Muscle layer of colon (tissue), 2 donors: ENCODE data around the gene PCDHA3.
"Not testable (repeated sequence)": the region's sequence is repeated elsewhere in the genome, so short reads cannot be mapped to it uniquely, and the experiment has no call there.

Experiments
- H3K27ac ChIP-seq: one replicate; pipeline ENCODE4 v1.7.0; 2013; ENCODE audit warnings: low read depth, mild to moderate bottlenecking, low read length, moderate library complexity
- H3K27me3 ChIP-seq, 2 donors: one replicate each; pipeline ENCODE4 v1.7.0; 2013; ENCODE audit warnings: low read length in 2 of 2, mild to moderate bottlenecking in 2 of 2; ENCODE audit not compliant: insufficient read depth in 2 of 2, control insufficient read depth in 1 of 2
- H3K36me3 ChIP-seq: one replicate; pipeline ENCODE4 v1.7.0; 2013; ENCODE audit warnings: mild to moderate bottlenecking, low read length; ENCODE audit not compliant: insufficient read depth
- H3K4me1 ChIP-seq: one replicate; pipeline ENCODE4 v1.7.0; 2013; ENCODE audit warnings: mild to moderate bottlenecking, low read length; ENCODE audit not compliant: insufficient read depth
- H3K4me3 ChIP-seq, 2 donors: one replicate each; pipeline ENCODE4 v1.7.0; 2013; ENCODE audit warnings: low read length in 2 of 2, low read depth in 1 of 2, mild to moderate bottlenecking in 1 of 2, moderate library complexity in 1 of 2
- H3K9ac ChIP-seq: one replicate; pipeline ENCODE4 v1.7.0; 2013; ENCODE audit warnings: low read length
- H3K9me3 ChIP-seq: one replicate; pipeline ENCODE4 v1.7.0; 2013; ENCODE audit warnings: mild to moderate bottlenecking, low read length
- donor health status: abdominal sarcoma.
- donor health status: Adenocarcinoma of cecum.

The PCDHA3 gene

DNA sequence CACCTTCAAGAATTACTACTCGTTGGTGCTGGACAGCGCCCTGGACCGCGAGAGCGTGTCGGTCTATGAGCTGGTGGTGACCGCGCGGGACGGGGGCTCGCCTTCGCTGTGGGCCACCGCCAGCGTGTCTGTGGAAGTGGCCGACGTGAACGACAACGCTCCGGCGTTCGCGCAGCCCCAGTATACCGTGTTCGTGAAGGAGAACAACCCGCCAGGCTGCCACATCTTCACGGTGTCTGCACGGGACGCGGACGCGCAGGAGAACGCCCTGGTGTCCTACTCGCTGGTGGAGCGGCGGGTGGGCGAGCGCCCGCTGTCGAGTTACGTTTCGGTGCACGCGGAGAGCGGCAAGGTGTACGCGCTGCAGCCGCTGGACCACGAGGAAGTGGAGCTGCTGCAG is 22.1 kb downstream of the PCDHA3 start:
- not testable (repeated sequence) for H3K27me3 ChIP-seq, H3K36me3 ChIP-seq, H3K4me3 ChIP-seq, H3K27ac ChIP-seq, H3K9ac ChIP-seq, H3K4me1 ChIP-seq, H3K9me3 ChIP-seq

DNA sequence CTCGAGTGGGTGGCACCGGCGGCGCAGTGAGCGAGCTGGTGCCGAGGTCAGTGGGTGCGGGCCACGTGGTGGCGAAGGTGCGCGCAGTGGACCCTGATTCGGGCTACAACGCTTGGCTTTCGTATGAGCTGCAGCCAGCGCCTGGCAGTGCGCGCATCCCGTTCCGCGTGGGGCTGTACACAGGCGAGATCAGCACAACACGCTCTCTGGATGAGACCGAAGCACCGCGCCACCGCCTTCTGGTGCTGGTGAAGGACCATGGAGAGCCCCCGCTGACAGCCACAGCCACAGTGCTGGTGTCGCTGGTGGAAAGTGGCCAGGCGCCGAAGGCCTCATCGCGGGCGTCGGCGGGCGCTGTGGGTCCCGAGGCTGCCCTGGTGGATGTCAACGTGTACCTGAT is 22.6 kb downstream of the PCDHA3 start:
- Histone ChIP-seq H3K9ac (no peak overlapping the region), H3K9me3 (peaks cover 5% of the 10 kb centered on the region), H3K36me3 (no peaks in the 10 kb centered on the region), H3K27me3 (no peaks in the 10 kb centered on the region), H3K27ac (no peak overlapping the region), H3K4me1 (no peaks in the 10 kb centered on the region), H3K4me3 (no peak overlapping the region)

DNA sequence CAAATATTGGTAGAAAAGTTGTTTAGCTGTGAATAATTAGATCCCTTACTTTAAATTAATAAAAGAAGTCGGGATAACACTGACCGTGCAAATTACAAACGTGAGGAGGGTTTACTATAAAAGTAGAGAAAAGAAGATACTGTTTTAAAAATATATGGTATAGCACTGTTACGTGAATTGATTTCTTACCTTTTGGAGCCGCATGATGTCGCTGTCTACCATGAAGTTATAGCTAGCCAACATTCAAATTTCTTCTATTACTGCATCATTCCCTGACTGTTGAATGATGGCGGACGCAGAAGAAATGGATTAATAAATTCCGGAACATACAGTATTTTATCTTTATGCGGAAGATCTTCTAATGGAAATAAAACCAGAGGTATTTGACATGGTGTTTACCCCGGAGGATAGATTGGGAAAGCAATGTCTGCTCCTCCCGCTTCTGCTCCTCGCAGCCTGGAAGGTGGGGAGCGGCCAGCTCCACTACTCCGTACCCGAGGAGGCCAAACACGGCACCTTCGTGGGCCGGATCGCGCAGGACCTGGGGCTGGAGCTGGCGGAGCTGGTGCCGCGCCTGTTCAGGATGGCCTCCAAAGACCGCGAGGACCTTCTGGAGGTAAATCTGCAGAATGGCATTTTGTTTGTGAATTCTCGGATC is 27.0 kb downstream of the PCDHA3 start, which contains the start of gene PCDHA6:
Gene PCDHA6 (plus strand): TSS at position 257 of the 658 bp plus-strand sequence. CDS start 132 bp downstream, at position 389.
- Histone ChIP-seq H3K4me1 (no peaks in the 10 kb centered on the region), H3K27me3 (no peaks in the 10 kb centered on the region), H3K27ac (no peak within 1 kb of the TSS), H3K9ac (no peak within 1 kb of the TSS), H3K36me3 (no peaks in the 10 kb centered on the region), H3K4me3 (no peak within 1 kb of the TSS), H3K9me3 (peaks cover 6% of the 10 kb centered on the region)

DNA sequence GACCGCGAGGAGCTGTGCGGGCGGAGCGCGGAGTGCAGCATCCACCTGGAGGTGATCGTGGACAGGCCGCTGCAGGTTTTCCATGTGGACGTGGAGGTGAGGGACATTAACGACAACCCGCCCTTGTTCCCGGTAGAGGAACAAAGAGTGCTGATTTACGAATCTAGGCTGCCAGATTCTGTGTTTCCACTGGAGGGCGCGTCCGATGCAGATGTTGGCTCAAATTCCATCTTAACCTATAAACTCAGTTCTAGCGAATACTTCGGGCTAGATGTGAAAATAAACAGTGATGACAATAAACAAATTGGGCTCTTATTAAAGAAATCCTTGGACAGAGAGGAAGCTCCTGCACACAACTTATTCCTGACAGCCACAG is 27.5 kb downstream of the PCDHA3 start:
- H3K4me3 ChIP-seq = no peak overlapping the region
- no peaks in the 10 kb centered on the region for H3K27me3 ChIP-seq
- H3K27ac ChIP-seq = no peak overlapping the region
- no peaks in the 10 kb centered on the region for H3K36me3 ChIP-seq
- no peak overlapping the region for H3K9ac ChIP-seq
- H3K9me3 ChIP-seq = peaks cover 6% of the 10 kb centered on the region
- H3K4me1 ChIP-seq = no peaks in the 10 kb centered on the region

DNA sequence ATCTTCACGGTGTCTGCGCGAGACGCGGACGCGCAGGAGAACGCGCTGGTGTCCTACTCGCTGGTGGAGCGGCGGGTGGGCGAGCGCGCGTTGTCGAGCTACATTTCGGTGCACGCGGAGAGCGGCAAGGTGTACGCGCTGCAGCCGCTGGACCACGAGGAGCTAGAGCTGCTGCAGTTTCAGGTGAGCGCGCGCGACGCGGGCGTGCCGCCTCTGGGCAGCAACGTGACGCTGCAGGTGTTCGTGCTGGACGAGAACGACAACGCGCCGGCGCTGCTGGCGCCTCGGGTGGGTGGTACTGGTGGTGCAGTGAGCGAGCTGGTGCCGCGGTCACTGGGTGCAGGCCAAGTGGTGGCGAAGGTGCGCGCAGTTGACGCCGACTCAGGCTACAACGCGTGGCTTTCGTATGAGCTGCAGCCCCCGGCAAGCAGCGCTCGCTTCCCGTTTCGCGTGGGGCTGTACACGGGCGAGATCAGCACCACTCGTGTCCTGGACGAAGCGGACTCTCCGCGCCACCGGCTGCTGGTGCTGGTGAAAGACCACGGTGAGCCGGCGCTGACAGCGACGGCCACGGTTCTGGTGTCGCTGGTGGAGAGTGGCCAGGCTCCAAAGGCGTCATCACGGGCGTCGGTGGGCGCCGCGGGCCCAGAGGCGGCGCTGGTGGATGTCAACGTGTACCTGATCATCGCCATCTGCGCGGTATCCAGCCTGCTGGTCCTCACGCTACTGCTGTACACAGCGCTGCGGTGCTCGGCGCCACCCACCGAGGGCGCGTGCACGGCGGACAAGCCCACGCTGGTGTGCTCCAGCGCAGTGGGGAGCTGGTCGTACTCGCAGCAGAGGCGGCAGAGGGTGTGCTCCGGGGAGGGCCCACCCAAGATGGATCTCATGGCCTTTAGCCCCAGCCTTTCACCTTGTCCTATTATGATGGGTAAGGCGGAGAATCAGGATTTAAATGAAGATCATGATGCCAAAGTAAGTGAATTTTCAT is 28.9 kb downstream of the PCDHA3 start:
- H3K27me3 ChIP-seq, H3K36me3 ChIP-seq, H3K27ac ChIP-seq, H3K4me3 ChIP-seq, H3K9me3 ChIP-seq, H3K9ac ChIP-seq, H3K4me1 ChIP-seq: not testable (repeated sequence)

DNA sequence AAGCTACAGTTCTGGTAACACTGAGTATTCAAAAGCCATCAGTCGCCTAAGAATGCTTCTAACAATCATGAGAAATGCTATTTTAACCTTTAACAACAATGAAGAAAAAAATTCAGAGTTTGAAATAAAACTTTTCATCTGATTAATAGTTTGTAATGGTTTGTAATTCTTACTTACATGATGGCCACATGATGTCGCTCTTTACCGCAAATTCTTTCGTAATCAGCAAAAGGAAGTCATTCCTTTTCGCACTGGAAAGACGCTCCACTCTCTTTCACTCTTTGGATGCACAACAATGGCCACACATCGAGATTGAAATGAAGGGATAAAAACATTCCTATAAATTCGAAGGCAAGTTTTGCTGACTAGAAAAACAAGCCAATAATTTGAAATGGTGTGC is 33.1 kb downstream of the PCDHA3 start, which contains the start of gene PCDHA7:
Gene PCDHA7 (plus strand): TSS at position 277 of the 400 bp plus-strand sequence. CDS start 115 bp downstream, at position 392.
- no peaks in the 10 kb centered on the region for H3K36me3 ChIP-seq
- no peak within 1 kb of the TSS for H3K9ac ChIP-seq
- H3K27me3 ChIP-seq = no peaks in the 10 kb centered on the region
- no peak within 1 kb of the TSS for H3K4me3 ChIP-seq
- H3K4me1 ChIP-seq = no peaks in the 10 kb centered on the region
- H3K9me3 ChIP-seq = peaks cover 9% of the 10 kb centered on the region
- H3K27ac ChIP-seq = no peak within 1 kb of the TSS

DNA sequence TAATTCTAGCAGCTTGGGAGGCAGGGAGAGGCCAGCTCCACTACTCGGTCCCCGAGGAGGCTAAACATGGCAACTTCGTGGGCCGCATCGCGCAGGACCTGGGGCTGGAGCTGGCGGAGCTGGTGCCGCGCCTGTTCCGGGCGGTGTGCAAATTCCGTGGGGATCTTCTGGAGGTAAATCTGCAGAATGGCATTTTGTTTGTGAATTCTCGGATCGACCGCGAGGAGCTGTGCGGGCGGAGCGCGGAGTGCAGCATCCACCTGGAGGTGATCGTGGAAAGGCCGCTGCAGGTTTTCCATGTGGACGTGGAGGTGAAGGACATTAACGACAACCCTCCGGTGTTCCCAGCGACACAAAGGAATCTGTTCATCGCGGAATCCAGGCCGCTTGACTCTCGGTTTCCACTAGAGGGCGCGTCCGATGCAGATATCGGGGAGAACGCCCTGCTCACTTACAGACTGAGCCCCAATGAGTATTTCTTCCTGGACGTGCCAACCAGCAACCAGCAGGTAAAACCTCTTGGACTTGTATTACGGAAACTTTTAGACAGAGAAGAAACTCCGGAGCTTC is 33.7 kb downstream of the PCDHA3 start:
- H3K4me3 ChIP-seq = not testable (repeated sequence)

DNA sequence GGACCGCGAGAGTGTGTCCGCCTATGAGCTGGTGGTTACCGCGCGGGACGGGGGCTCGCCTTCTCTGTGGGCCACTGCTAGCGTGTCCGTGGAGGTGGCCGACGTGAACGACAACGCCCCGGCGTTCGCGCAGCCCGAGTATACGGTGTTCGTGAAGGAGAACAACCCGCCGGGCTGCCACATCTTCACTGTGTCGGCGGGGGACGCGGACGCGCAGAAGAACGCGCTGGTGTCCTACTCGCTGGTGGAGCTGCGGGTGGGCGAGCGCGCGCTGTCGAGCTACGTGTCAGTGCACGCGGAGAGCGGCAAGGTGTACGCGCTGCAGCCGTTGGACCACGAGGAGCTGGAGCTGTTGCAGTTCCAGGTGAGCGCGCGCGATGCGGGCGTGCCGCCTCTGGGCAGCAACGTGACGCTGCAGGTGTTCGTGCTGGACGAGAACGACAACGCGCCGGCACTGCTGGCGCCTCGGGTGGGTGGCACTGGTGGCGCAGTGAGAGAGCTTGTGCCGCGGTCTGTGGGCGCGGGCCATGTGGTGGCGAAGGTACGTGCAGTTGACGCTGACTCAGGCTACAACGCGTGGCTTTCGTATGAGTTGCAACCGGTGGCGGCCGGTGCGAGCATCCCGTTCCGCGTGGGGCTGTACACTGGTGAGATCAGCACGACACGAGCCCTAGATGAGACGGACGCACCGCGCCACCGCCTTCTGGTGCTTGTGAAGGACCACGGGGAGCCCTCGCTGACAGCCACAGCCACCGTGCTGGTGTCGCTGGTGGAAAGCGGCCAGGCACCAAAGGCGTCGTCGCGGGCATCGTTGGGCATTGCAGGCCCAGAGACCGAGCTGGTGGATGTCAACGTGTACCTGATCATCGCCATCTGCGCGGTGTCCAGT is 35.0 kb downstream of the PCDHA3 start:
- Histone ChIP-seq H3K4me1 (no peaks in the 10 kb centered on the region), H3K4me3 (no peak overlapping the region), H3K9me3 (peaks cover 9% of the 10 kb centered on the region), H3K27ac (no peak overlapping the region), H3K9ac (no peak overlapping the region), H3K36me3 (no peaks in the 10 kb centered on the region), H3K27me3 (no peaks in the 10 kb centered on the region)

More for the DNA sequence above, 33.7 kb downstream of the PCDHA3 start:
- H3K36me3 ChIP-seq, H3K9ac ChIP-seq, H3K27me3 ChIP-seq, H3K4me1 ChIP-seq, H3K9me3 ChIP-seq, H3K27ac ChIP-seq: not testable (repeated sequence)

DNA sequence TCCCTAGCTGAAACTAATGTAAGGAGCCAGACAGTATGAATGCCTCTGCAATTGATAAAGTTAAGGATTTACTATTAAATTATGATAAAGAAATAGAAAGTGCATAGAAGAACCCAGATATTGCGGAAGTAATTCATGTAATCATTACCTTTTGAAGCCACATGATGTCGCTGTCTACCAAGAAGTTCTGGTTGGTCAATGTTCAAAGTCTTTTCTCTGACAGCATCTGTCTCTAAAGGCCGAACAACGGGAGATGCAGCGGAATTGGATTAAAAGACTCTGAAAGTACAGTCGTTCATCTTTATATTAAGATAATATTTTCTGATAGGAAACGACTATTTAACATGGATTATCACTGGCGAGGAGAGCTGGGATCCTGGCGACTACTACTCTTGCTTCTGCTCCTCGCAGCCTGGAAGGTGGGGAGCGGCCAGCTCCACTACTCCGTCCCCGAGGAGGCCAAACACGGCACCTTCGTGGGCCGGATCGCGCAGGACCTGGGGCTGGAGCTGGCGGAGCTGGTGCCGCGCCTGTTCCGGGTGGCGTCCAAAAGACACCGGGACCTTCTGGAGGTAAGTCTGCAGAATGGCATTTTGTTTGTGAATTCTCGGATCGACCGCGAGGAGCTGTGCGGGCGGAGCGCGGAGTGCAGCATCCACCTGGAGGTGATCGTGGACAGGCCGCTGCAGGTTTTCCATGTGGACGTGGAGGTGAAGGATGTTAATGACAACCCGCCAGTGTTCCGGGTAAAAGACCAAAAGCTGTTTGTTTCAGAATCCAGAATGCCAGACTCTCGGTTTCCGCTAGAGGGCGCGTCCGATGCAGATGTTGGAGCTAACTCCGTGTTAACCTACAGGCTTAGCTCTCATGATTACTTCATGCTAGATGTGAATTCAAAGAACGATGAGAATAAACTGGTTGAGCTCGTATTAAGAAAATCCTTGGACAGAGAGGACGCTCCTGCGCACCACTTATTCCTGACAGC is 40.4 kb downstream of the PCDHA3 start, which contains the start of gene PCDHA8:
Gene PCDHA8 (plus strand): TSS at position 210 of the 985 bp plus-strand sequence. CDS start 135 bp downstream, at position 345.
- H3K4me1 ChIP-seq = no peaks in the 10 kb centered on the region
- H3K36me3 ChIP-seq = no peaks in the 10 kb centered on the region
- H3K9ac ChIP-seq = no peak within 1 kb of the TSS
- H3K27me3 ChIP-seq = no peaks in the 10 kb centered on the region
- no peaks in the 10 kb centered on the region for H3K9me3 ChIP-seq
- H3K4me3 ChIP-seq = no peak within 1 kb of the TSS
- H3K27ac ChIP-seq = no peak within 1 kb of the TSS
